Bronchial epithelial cell (primary cell): ENCODE data around the gene ESM1. TPM values are rescaled to one million over a fixed set of nuclear protein-coding genes. Genes with fewer than 3 reads are reported as not detected.

ENCODE experiments used
- DNase-seq: peaks from one replicate; pipeline ENCODE4 v3.0.0-alpha.2; 2010; ENCODE audit warnings: low read depth
- FAIRE-seq: peaks from 2 replicates; lab custom pipeline; 2011; peaks lifted over from hg19 to GRCh38; lab: Jason Lieb, UNC
- H3K27me3 ChIP-seq: 2 replicates; pipeline ENCODE4 v1.5.1; 2011; ENCODE audit warnings: low read length; ENCODE audit not compliant: control insufficient read depth, insufficient read depth
- H3K36me3 ChIP-seq: 2 replicates; pipeline ENCODE4 v1.5.1; 2011; ENCODE audit warnings: low read length; ENCODE audit not compliant: control insufficient read depth, insufficient read depth
- H3K4me3 ChIP-seq: 2 replicates; pipeline ENCODE4 v1.5.1; 2011; ENCODE audit warnings: mild to moderate bottlenecking, low read depth, low read length, control low read depth
- CTCF ChIP-seq: IDR thresholded peaks from 2 replicates; pipeline ENCODE4 v1.5.1; 2011; ENCODE audit warnings: mild to moderate bottlenecking, moderate library complexity, low read length, control low read depth, inconsistent platforms; ENCODE audit not compliant: insufficient read depth, severe bottlenecking
- total RNA-seq: library from RNA; depleted of rRNA; stranded (reverse); fragments of >200 nt; gene quantifications from 2 replicates; pipeline ENCODE4 v1.2.1, GENCODE V29; 2014

The ESM1 gene
- total RNA-seq, 1 donor from 2014 or later, result not detected

- no peak for FAIRE-seq
- Histone ChIP-seq H3K4me3 (no peak overlapping the region), H3K36me3 (no peaks in the 10 kb centered on the region), H3K27me3 (peaks cover 10% of the 10 kb centered on the region)
- no peak for DNase-seq
- TF ChIP-seq CTCF, result no peak
These were observed 3.5 kb downstream of the ESM1 start for GRCh38 chr5:54981928-54982327.

- TF ChIP-seq CTCF, result no peak
- no peaks in the 10 kb centered on the region for H3K36me3 ChIP-seq
- no peak overlapping the region for H3K4me3 ChIP-seq
- H3K27me3 ChIP-seq, result peaks cover 1% of the 10 kb centered on the region
- FAIRE-seq (no peak), DNase-seq (peak; percentile 12)
These were observed 9.7 kb downstream of the ESM1 start for GRCh38 chr5:54975701-54976100.

- H3K4me3 ChIP-seq, result no peak overlapping the region
- no peak for TF ChIP-seq CTCF
- no peak for FAIRE-seq
- H3K27me3 ChIP-seq, result no peaks in the 10 kb centered on the region
- no peak for DNase-seq
- no peaks in the 10 kb centered on the region for H3K36me3 ChIP-seq
These were observed 15.3 kb downstream of the ESM1 start for GRCh38 chr5:54969856-54970828.

GRCh38 chr5:54969242-54969641, 16.2 kb downstream of the ESM1 start:
- FAIRE-seq (no peak), DNase-seq (no peak)
- no peak for TF ChIP-seq CTCF
- Histone ChIP-seq H3K36me3 (no peaks in the 10 kb centered on the region), H3K27me3 (no peaks in the 10 kb centered on the region), H3K4me3 (no peak overlapping the region)

- DNase-seq (no peak), FAIRE-seq (no peak)
- Histone ChIP-seq H3K4me3 (no peak overlapping the region), H3K36me3 (no peaks in the 10 kb centered on the region), H3K27me3 (no peaks in the 10 kb centered on the region)
- no peak for TF ChIP-seq CTCF
These were observed 19.6 kb downstream of the ESM1 start for GRCh38 chr5:54965806-54966205.
